ENCODE data around the gene IDUA.

The IDUA gene

GRCh38 chr4:1018147-1019020 is 31.5 kb downstream of the IDUA start:
- no peak for FAIRE-seq

GRCh38 chr4:1019320-1019719 is 32.5 kb downstream of the IDUA start:
- FAIRE-seq: no peak

DNA sequence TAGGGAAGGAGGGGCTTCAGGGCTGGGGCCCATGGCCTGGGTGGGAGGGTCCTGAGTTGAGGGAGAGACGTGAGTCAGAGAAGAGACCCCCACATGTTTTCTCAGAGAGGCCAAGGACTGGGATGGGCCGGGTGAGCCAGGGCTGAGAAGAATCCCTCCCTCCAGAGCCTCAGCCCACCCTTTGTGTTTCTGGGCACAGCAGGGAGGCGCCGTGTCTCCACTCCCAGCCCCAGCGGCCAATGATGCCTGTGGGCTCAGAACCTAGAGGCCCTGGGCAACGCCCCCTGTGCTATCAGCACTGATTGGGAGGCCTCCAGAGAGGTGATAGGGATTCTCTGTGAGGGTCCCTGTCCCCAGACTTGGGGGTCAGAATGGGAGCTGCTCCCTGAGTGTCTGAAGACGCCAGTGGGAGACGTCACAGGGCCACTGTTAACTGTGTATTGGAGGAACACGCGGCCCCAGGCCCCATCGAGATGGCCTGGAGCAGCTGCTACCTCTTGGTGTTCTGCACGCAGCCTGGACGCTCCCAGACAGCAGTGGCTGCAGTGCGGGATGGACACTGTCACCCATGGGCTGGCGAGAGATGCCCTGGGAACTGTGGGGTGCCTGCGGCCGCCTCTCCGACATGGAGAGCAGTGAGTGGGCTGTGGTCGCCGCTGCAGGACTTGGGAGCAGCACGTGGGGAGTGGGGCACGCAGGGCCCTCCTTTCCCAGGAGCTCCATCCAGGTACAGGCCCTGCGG is 33.1 kb downstream of the IDUA start:
- no peak for FAIRE-seq

GRCh38 chr4:1021386-1022050 is 34.7 kb downstream of the IDUA start:
- no peak for FAIRE-seq

GRCh38 chr4:1022051-1022738 is 35.4 kb downstream of the IDUA start:
- FAIRE-seq: no peak

GRCh38 chr4:1022739-1023066 is 35.9 kb downstream of the IDUA start:
- no peak for FAIRE-seq

DNA sequence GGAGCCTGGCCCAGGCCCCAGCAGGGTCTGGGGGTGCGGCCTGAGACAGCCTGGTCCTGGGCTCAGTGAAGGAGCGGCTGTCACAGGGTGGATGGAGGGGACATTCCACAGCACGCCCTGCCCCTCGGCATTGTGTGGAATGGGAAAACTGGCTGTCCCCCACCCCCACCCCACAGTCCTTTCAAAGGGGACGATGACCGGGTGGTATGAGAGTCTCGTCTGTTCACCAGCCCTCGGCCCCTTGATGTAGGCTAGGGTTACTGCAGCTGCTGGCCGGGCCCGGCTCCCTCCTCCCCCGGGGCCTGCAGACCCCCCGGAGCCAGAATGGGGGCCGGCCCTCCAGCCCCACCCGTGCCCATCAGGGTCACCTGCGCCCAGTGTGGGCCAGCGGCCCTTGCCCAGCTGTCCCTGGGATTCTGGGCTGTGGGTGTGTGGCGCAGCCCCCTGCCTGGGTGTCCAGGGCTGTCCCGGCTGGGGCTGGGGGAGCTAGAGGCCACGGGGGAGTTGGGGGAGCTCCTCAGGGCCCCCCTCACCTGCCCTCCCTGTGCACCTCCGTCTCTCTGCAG is 36.3 kb downstream of the IDUA start:
- FAIRE-seq: no peak

DNA sequence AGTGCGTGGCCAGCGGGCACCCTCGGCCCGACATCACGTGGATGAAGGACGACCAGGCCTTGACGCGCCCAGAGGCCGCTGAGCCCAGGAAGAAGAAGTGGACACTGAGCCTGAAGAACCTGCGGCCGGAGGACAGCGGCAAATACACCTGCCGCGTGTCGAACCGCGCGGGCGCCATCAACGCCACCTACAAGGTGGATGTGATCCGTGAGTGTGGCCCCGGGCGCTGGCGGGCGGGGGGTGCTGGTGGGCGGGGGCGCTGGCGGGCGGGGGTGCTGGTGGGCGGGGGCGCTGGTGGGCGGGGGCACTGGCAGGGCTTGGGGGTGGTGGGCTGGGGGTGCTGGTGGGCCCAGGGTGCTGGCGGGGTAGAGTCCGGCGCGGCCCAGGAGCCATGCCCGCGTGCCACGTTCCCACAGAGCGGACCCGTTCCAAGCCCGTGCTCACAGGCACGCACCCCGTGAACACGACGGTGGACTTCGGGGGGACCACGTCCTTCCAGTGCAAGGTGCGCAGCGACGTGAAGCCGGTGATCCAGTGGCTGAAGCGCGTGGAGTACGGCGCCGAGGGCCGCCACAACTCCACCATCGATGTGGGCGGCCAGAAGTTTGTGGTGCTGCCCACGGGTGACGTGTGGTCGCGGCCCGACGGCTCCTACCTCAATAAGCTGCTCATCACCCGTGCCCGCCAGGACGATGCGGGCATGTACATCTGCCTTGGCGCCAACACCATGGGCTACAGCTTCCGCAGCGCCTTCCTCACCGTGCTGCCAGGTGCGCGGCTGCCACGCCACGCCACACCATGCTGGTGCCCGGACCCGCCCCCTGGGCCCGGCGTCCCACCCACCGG is 37.3 kb downstream of the IDUA start:
- FAIRE-seq: no peak

GRCh38 chr4:1024882-1025545 is 38.2 kb downstream of the IDUA start:
- FAIRE-seq: no peak

DNA sequence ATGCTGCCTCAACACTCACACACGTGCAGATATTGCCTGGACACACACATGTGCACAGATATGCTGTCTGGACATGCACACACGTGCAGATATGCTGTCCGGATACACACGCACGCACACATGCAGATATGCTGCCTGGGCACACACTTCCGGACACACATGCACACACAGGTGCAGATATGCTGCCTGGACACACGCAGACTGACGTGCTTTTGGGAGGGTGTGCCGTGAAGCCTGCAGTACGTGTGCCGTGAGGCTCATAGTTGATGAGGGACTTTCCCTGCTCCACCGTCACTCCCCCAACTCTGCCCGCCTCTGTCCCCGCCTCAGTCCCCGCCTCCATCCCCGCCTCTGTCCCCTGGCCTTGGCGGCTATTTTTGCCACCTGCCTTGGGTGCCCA is 39.3 kb downstream of the IDUA start:
- no peak for FAIRE-seq

GRCh38 chr4:1027219-1027914 is 40.5 kb downstream of the IDUA start:
- no peak for FAIRE-seq

DNA sequence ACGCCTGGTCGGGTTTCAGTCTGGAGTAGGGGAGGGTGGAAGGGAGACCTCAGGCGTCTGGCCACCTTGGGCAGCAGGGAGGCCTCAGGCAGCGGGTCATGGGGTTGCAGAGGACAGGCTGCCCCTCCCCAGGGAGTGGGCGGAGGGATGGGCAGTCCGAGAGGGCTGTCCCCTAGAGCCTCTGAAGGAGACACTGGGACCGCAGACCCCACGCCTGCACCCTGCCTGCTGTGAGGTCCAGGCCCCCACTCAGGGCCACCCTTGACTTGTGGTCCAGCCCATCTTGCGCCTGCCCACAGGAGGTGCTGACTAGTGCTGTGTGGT is 41.0 kb downstream of the IDUA start:
- FAIRE-seq: no peak

DNA sequence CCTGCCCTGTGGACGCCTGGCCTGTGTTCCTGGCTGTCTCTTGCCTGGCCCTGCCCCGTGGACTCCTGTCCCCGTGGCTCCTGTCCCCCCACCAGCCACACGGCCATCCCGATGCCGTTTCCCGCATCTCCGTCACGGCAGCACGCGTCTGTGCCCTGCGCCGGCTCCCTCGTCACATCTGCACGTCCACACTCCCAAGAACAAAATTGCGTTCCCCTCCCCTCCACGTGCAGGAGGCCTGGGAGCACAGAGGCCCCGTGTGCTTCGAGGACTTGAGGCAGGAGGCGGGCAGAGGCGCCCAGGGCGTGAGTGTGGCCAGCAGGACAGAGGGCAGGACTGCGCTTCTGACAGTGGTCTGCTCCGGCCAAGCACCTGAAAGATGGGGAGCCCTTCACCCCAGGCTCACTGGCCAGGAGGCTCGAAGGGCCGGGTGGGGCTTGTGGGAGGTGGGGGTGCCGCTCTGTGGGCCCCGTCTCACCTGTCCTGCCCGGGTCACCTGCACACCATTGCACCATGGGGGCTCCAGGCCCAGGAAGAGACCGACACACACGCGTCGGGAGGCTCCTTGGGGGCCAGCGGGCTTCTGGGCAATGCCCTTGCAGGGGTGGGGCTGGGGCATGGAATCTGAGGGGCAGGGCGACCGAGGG is 41.9 kb downstream of the IDUA start:
- no peak for FAIRE-seq

GRCh38 chr4:1029529-1029928 is 42.7 kb downstream of the IDUA start:
- FAIRE-seq: no peak

GRCh38 chr4:1030031-1030430 is 43.2 kb downstream of the IDUA start:
- no peak for FAIRE-seq

GRCh38 chr4:1030559-1030958 is 43.7 kb downstream of the IDUA start:
- FAIRE-seq: no peak

DNA sequence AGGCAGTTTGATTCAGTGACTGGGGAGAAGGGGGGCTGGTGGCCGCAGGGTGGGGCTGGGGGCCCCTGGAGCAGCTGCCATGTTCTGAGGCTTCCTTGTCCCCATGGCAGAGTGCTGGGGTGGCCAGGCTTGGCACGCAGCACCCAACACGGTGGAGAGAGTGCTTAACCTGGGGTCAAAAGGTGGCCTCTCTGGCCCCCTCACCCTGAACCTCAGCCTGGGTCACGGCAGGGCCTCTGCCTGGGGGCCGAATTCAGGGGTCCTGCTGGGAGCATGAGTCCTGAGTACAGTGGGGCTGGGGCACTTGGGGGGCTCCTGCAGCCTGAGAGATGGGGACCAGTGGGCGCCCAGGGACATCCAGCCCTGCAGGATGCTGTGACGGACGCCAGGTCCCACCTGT is 44.5 kb downstream of the IDUA start:
- no peak for FAIRE-seq

- no peak for FAIRE-seq
Measured at GRCh38 chr4:1031956-1032795, 45.3 kb downstream of the IDUA start.

- no peak for FAIRE-seq
Measured at GRCh38 chr4:1032861-1033260, 46.0 kb downstream of the IDUA start.
